ENCODE measurements around the gene CCDC39.
A peak's percentile ranks its signal among the peaks of the same experiment; 100 is the strongest.
"Not testable (repeated sequence)": the region's sequence is repeated elsewhere in the genome, so short reads cannot be mapped to it uniquely, and the experiment has no call there.

CCDC39 gene

GRCh38 chr3:180626844-180627243 lies 52.4 kb downstream of the CCDC39 start:
- no peak overlapping the region for H3K4me3 ChIP-seq (ENCODE audit: low read depth, low read length)

GRCh38 chr3:180624714-180625113 lies 54.6 kb downstream of the CCDC39 start:
- no peak overlapping the region for H3K4me3 ChIP-seq (ENCODE audit: low read depth, low read length)

DNA sequence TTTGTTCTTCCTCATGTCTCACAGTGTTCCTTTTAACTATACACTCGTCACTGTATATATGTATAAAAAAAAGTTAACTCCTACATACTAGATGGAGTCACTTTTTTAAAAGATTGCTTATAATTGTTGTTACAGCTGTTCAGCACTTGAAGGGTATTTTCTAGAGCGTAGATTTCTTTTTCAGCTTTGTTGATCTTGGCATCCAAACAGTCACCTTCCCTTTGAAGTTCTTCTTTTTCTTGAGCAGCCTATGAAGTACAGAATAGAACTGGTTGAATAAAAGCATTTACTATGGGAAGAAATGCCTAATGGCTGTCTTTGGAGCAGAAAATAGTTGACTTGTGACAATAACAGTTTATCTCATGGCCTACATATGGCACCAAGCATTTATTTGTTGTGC lies 59.6 kb downstream of the CCDC39 start:
- H3K4me3 ChIP-seq (ENCODE audit: low read depth, low read length), result no peak overlapping the region

DNA sequence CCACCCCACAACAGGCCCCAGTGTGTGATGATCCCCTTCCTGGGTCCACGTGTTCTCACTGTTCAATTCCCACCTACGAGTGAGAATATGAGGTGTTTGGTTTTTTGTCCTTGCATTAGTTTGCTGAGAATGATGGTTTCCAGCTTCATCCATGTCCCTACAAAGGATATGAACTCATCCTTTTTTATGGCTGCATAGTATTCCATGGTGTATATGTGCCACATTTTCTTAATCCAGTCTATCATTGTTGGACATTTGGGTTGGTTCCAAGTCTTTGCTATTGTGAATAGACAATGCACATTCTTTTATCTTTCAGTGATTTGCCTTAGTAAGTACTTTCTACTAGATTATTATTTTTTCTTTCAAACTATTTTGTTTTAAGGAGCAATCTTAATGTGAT lies 60.7 kb downstream of the CCDC39 start:
- not testable (repeated sequence) for H3K4me3 ChIP-seq (ENCODE audit: low read depth, low read length)

DNA sequence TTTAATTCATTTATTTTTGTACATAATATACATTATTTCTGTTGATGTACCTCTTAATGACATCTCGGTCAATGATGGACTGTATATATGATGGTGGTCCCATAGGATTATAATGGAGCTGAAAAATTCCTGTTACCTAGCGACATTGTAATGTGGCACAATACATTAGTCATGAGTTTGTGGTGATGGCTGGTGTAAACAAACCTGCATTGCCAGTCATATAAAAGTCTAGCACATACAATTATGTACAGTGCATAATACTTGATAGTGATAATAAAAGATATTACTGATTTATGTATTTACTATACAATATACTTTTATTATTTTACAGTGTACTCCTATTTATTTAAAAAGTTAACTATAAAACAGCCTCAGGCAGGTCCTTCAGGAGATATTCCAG lies 62.2 kb downstream of the CCDC39 start:
- H3K4me3 ChIP-seq (ENCODE audit: low read depth, low read length), result no peak overlapping the region

DNA sequence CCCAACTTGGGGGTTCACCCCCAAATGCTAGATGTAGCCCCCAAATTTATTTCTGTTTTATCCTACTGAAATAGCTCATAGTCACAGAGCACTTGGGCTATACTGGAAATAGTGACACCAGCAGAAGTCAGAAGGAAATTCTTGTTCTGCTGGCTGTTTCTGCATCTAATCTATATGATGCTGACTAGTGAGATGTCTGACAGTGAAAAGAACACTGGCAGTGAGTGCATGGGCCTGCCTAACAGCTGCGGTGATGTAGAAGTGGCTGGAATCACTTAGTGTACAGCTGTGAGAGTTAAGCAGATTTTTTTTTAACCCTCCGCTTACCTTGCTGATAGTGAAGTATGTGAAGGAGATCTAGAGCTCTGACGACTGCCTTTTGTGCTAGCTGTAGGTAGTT lies 63.3 kb downstream of the CCDC39 start:
- no peak overlapping the region for H3K4me3 ChIP-seq (ENCODE audit: low read depth, low read length)

- H3K4me3 ChIP-seq (ENCODE audit: low read depth, low read length), result no peak overlapping the region
Observed at GRCh38 chr3:180612364-180612763, 66.9 kb downstream of the CCDC39 start.

DNA sequence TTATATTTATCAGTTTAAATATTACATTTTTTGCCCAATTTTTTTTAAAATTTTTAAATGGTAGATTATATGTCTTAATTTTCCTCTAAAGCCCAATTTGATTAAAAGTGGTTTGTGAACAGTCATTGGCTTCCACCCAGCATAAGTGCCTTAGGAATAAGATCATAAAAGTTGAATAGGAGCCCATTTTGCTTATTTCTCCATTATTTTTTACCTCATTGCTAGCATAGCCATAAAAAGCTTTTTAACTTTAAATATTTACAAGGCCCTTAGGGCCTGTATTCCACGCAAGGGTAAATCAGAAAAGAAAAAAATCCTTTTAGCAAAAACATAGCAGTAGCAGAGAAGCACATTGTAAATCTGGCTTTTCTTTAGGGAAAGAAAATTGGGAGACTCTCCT lies 68.3 kb downstream of the CCDC39 start:
- no peak overlapping the region for H3K4me3 ChIP-seq (ENCODE audit: low read depth, low read length)

GRCh38 chr3:180601688-180602666 lies 77.3 kb downstream of the CCDC39 start, which contains the start of gene TTC14:
Gene TTC14 (plus strand): TSS chr3:180602163. CDS start chr3:180602262, 99 bp downstream.
- peak within 1 kb of the TSS; percentile 85 for H3K4me3 ChIP-seq (ENCODE audit: low read depth, low read length)

- no peak overlapping the region for H3K4me3 ChIP-seq (ENCODE audit: low read depth, low read length)
Observed at GRCh38 chr3:180600473-180600872, 78.8 kb downstream of the CCDC39 start.

GRCh38 chr3:180595559-180595935 lies 83.7 kb downstream of the CCDC39 start:
- no peak overlapping the region for H3K4me3 ChIP-seq (ENCODE audit: low read depth, low read length)

DNA sequence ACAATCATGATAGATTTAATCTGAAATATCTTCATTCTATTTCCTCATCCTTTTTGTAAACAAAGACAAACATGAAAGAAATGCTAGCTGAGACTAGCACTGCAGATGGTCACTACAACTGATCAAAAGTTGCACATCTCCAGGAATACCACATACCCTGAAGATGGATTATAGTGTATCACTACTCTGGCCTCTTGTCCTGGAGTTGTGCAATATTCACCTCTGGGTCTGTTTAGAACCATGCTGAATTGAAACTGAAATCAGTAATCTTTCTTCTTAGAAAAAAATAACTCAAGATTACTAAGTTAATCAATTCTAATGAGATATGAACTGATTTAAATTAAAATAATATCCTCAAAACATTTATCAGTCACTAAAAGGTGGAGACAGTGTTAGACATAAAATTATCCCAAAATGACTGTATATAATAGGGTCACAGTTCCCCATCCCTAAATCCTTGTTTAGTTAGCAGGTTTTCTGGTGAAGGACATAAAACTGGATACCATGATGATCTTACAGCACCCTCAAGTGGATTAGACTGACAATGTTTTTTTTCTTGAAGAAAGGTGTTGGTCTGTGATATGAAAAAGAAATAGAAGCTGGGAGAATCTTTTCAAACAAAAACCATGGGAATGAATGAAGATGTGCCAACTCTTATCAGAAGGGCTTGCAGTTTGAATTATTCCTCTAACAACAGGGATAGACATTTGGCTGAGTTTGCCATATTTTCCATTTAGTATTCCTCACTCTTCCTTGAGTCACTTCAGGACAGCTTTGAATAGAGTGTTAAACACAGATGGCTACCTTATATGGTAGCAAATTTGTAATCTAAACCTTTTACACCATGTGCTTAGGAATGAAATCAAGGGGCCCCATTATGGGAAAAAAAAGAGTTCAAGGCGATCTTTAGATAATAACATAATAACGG lies 84.4 kb downstream of the CCDC39 start:
- no peak overlapping the region for H3K4me3 ChIP-seq (ENCODE audit: low read depth, low read length)

- not testable (repeated sequence) for H3K4me3 ChIP-seq (ENCODE audit: low read depth, low read length)
Observed at GRCh38 chr3:180593631-180594030, 85.7 kb downstream of the CCDC39 start.

- H3K4me3 ChIP-seq (ENCODE audit: low read depth, low read length), result no peak overlapping the region
Observed at GRCh38 chr3:180590396-180590795, 88.9 kb downstream of the CCDC39 start.

DNA sequence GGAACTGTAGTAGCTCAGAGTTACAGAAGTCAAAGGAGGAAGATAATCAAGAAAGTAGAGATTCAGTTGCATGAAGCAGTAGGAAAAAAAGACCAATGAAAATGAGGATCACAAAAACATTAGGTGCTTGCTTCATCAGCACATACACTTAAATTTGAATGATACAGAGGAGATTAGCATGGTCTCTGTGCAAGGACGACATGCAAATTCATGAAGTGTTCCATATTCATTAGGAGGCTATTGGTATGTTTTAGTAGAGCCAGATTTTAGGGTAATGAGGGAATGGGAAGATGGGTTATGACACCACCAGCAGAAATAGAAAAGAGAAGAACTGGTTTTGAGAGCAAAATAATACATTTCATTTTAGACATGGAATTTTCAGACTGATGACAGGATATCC lies 98.4 kb downstream of the CCDC39 start:
- no peak overlapping the region for H3K4me3 ChIP-seq (ENCODE audit: low read depth, low read length)

DNA sequence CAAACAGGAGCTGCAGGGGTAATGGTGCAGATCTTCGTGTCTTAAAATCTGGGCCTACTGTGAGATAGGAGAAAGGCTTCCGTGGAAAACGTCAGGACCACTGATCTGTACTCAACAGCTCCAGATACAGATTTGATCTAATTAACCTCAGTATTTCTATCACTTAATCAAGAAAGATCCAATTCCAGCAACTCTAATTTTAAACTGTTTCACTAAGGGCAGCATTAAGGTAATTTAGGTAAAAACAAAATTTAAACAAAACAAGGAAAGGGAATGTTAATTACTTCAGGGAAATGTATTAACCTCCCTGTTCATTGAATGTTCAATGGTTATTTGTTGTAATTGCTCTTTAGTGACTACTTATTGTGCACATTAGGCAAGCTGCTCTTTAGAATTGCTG lies 103.7 kb downstream of the CCDC39 start:
- H3K4me3 ChIP-seq (ENCODE audit: low read depth, low read length), result no peak overlapping the region

GRCh38 chr3:180571831-180572598 lies 107.3 kb downstream of the CCDC39 start:
- H3K4me3 ChIP-seq (ENCODE audit: low read depth, low read length), result no peak overlapping the region

DNA sequence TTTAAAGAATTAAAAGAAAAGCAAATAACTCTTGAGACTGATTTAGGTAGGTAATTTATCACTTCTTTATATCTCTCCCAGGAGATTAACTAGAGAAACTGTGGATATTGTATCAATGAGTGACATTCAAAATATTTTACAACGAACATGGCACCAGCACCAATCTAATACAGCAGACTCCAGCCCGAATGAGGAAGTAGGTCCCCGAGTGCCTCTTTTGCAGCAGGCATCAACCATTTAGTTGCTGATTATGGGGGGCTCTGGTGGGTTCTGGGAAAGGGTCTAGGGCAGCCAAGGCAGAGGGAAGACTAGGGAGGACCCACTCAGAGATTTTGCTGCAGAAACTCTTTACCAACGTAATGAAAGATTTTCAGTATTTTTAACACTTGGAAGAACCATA lies 109.1 kb downstream of the CCDC39 start:
- no peak overlapping the region for H3K4me3 ChIP-seq (ENCODE audit: low read depth, low read length)

- no peak overlapping the region for H3K4me3 ChIP-seq (ENCODE audit: low read depth, low read length)
Observed at GRCh38 chr3:180564676-180565075, 114.6 kb downstream of the CCDC39 start.
